TTC549 (cell line): ENCODE measurements around the gene HOXA1.

Source experiments
- FAIRE-seq: peaks from 2 replicates; lab custom pipeline; 2012; peaks lifted over from hg19 to GRCh38; lab: Jason Lieb, UNC

HOXA1 gene

DNA sequence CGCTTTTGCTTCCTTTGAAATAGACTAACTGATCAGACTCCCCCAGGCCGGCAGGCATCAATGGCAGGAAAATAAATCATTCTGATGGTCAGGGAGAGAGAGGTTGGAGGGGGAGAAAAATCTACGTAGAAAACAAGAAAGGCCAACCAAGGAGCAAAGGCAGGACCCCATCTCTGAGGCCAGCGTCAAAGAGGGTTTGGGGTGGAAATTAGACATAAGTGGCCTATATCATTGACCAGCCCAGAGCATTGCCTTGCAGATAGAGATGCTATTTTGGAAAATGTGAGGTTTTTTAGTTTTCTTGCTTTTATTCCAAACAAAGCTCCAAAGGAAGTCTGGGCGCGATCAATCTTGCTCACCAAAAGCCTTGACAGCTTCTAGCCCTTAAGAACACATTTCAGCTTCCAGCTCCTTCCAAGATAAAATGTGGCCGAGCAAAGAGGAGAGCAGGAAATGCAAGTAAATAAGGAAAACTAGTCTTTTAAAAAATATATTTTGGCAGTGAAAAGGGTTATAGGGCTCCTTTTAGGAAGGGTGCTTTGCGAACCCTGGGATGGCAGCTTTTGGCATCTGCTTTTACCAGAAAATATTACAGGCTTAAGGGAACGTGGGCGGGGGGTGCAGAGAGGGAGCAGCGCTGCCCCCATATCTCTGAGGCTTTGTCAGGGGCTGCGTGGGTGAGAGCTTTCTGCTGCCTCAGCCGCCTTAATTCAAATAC lies 8.7 kb upstream of the HOXA1 start:
- FAIRE-seq: no peak

DNA sequence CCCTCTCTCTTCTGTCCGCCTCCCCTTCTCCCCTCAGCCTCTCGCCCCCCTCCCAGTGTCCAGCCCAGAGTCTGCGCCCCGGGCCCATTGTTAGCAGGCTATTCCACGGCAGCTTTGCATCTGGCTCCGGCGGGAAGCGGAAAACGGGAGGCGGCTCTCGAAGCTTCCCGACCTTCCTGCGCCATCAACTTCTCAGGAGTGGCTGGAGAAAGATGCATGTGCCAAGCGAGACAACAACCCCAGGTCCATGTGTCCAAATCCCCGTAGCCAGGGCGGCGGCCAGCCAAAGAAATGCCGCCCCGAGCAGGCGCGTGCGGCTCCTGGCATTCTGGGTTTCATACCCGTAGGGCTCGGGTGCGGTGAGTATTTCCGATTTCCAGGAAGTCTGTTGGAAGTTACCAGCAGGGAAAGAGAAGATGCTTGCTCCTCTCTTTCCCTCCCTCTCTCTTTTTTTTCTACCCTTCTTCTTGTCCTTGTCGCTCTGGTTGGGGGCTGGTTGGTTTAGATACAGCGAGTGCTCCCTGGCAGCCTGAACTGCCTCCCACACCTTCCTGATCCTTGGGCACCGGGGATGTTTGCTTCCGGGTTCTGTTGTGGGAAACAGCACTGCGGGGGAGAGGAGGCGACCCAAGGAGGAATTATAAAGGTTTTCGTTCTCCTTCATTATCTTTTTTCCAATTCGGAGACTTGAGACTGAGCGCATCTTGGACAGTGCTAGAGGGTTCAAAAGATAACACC lies 7.9 kb upstream of the HOXA1 start:
- no peak for FAIRE-seq

DNA sequence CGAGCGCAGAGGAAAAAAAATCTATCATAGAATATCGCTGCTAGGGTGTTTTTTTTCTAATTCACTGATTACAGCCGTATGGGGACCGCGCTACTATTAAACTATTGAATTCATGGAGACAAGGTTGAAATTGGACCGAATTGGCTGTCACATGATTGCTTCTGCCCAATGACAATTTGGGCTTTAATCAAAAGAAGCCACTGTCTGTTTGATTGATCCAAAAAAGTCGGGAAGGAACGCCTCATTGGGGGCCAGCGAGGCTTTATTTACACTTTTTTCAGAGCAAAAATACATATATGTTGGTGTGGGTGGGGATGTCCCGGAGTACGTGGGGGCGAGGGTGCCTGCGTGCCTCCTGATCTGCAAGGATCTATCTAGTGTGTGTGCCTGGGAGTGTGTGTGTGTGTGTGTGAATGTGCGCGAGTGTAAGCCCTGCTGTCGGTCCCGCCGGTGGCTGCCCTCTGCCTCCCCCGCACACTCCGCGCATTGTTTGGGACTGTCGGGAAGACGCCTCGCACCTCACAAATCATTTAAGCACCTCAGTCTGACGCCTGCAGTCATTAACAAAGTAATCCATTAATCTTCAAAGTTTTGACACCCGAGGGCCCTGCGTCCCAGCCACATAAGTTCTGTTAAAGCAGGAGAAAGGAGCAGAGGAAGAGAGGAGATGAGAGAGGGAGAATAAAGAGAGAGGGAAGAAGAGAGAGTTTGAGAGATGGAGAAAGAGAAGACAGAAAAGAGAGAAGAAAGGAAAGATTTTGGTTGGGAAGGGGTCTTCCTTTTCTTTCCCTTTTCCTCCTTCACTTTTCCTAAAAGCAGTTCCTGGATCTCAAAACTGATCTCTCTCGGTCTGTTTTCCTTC lies 7.0 kb upstream of the HOXA1 start, which contains the start of gene HOXA2:
HOXA2 (minus strand) TSS at position 103 of the 862 bp plus-strand sequence. CDS start 183 bp downstream, outside the sequence.
- no peak for FAIRE-seq

DNA sequence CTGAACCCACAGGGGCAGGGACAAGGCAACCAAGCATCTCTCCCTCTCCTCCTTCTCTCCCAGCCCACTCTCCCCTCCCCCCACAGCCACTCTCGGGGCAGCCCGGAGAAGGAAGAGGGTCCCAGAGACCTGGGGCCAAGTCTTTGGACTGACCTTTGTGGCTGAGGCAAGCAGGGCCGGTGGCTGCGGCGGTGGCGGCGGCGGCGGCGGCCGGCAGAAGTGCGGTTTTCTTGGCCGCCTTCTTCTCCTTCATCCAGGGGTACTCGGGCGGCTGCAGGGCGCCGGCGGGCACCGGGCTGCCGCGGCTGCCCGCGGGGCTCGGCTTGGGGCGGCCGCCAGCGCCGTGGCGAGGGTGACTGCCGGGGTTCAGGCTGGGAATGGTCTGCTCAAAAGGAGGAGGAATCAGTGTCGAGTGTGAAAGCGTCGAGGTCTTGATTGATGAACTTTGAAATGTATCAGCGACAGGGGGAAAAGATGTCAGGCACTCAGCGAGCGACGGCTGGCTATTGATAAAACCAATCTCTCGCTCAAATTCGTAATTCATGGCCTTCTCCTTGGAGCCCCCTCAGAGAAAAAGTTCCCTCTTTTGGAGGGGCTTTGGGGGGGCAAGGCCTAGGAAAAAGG lies 6.3 kb upstream of the HOXA1 start:
- FAIRE-seq: no peak

DNA sequence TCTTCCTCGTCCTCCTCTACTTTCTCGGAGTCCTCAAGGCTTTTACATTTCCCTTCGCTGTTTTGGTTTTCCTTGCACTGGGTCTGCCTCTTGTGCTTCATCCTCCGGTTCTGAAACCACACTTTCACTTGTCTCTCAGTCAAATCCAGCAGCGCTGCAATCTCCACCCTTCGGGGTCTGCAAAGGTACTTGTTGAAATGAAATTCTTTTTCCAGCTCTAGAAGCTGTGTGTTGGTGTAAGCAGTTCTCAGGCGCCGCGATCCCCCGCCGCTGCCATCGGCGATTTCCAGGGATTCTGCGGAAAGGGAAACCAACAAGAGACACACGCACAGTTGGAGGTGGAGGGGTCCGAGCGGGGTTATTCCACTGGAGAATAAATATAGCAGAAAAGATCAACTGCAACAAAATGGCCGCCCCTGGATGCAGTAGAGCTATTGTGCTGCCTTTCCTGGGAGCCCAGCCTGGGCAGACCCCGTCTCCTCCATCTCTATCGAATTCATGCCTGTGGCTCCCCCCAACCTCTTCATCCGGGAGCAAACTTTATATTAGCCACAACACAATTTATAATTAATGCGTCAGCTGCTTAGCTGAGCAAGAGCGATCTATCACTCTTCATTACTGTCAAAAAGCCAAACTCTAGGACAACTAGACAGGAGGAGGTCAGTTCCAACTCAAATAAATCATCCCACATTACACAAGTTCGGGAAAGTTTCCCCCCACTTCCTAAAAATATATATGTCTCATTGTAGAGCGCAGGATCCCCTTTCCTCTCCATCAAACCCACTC lies 5.6 kb upstream of the HOXA1 start:
- no peak for FAIRE-seq

DNA sequence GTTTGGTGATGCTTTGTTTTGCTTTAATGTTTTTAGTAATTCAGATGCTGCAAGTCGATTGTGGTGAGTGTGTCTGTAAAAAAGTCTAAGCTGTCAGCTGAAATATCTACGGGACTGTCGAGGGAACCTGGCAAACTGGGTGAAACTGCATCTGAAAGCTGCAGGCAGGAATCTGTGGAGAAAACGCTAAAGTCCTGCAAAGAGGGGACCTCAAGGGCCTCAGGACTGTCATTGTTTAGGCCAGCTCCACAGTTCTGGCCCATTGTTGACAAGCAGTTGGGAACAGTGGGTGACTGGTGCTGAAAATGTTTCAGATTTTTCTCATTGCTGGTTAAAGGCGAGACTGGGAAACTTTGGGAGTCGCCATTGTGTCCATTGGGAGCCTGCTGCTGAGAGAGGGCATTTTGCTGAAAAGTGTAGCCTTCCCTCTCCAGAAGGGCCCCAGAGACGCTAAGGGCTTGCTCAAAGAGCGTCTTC lies 4.9 kb upstream of the HOXA1 start:
- no peak for FAIRE-seq

DNA sequence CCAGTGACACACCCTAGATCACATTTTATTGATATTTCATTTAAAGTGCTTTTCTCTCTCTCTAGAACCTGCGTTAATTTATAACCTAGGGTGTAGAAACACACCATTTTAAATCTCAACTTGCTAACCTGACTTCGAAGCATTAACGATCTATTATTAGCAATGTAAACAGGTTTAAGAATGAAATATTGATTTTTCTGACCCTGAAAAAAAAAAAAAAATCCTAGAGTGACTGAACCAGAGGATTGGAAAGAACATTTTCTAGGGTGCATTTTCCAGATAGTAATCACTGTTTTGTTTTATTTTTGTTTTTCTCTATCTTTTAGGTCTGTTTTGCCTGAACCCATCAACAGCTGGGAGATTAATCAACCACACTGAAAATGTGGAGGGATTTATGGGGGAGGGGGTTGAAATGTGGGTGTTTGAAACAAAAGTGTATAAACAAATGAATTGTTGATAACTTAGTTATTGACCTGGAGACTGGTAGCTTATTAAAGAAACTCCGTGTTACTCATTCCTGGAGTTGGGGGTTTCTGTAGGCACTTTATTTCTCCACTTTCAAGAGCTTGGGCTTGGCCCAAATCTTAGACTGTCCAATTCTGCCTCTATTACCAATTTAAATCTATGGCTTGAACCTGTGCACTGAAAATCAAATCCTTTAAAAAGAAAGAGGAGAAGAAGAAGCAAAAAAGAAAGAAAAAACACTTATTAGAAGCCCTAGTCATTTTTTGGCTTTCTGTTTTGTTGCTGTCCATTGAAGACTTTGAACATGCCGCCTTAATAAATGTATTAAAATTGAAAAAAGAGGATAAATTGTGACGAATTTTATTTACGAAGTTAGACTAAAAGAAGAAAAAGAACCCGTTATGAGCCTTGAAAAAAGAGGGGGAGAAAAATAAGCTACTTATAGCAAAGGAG lies 3.9 kb upstream of the HOXA1 start:
- no peak for FAIRE-seq

DNA sequence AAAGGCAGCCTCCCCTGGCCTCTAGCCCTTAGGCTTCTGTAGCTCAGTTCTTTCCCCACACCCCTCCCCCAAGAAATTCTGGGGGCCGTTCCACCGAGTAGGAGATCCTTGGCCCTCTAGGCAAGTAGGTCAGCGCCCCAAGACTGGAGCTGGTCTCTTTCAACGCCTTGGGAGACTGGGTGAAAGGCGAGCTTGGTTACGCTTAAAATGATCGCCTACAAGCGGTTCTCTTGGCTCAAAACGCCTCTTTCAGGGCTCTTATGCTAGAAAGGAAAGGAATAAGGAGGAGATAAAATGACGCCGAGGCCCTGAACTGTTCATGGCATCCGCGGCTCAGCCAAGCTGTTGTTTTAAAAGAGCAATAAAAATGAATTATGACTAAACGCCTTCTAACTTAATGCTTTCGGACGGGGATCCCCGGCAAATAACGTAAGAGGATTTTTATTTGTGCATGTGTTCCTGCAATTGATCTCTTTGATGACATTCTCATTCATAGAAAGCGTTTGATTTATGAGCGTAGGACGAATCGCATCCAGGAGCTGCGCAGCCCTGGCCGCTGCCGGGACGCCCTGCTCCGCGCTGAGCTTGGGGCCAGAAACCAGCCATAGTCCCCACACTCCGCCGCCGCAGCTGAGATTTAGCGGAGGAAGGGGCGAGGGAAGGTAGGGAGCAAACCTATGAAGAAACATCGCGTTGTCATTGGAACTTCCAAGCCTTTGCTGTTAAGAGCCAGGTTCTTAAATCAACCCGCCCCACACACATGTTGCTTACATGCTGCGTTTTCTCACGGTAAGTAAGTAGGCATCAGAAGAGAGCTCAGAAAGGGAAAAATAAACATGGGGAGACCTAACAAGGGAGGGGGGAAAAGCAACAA lies 3.0 kb upstream of the HOXA1 start:
- no peak for FAIRE-seq

DNA sequence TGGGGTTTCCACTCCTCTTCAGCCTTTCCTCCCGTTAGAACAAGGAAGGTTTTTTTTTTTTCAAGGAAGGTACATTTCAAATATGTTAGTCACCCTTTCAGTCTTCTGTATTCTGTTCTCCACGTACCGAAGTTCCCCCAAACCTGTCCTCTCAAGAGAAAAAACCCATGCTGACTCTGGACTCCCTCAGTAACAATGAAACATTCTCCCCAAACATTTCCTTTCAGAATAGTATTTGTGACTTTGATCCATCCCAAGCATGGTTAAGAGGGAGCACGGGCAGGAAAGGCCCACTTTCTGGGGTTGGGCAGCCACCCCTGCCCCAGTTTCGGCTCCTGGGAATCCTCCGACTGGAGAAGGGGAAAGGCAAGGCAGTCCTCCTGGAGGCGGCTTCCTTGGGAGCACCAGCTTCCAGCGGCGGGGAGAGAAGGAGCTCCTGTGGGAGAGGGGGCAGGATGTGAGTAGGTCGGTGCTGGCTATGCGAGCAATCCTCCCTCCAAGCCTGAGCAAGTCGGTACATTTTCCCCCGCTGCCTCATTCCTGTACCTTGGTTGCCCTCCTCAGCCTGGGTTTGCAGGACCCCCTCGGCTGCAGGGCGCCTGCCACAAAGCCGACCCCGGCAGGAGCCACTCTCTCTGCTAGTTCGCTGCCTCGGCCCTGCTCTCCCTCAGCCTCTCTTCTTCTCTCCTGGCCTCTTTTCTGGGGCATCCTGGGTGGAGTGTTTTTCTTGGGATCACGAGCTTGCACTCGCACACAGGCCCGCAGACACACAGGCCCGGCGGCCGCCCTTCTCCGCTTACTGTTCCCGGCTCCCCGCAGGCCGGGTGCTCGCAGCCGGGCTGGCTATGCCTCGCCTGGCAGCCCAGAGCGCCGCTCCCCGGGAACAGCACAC lies 2.1 kb upstream of the HOXA1 start:
- FAIRE-seq: no peak

DNA sequence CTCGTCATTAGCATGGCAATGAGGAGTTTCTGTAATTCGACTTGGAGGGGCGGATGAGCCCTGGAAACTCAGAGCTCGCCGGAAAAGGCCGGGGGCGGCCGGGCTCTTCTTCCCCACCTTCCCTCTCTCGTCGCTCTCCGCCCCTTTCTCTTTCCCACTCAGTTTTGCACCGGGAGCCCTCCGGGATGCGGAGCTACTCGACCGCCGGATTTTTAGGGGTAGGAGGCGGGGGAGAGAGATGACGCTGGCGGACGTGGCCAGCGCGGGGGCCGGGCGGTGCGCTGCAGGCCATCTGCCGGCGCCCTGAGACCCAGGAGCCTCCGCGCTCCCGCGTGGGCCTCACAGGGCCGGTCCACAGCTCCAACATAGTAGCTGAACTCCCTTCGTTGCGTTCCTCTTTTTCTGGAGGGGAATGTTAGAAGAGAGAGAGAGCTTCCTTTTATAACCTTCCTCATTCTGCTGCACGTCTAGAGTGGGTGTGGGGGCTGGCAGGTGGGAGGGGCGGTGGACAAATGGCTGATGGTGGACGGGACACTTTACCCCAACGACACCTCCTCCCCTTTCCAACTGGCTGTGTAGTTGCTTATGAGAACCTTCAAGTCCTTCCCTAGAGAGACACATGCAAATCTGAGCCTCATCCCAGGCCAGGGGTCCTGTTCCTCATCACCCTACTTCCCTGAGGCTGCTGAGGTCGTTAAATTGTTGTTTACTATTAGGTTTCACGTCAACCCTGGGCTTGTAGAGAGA lies 1.1 kb upstream of the HOXA1 start:
- FAIRE-seq: no peak

DNA sequence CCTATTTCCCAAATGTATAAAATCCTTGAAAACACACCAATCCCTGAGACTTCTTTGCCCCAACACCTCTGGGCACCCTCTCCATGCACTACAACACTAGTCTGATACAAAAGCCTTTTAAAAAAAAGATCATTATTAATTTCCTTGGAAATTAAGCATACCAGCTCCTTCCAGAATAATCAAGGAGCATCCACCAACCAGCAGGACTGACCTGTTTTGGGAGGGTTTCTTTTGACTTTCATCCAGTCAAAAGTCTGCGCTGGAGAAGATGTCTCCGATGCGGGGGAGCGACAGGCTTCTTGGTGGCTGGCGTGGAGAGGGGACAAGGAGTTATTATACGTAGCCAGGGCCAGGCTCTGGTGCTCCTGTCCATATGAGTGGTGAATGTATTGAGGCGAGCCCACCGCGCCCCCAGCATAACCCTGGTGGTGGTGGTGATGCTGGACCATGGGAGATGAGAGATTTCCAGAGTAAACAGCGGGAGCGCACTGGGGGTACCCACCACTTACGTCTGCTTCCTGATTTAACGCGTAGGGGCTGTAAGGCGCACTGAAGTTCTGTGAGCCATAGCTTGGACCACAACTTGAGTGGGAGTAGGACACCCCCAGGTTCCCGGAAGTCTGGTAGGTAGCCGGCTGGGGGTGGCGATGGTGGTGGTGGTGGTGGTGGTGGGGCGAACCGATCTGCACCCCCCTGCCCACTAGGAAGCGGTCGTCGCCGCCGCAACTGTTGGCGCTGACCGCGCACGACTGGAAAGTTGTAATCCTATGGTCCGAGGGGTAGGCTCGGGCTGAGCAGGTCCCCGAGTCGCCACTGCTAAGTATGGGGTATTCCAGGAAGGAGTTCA lies 527 bp downstream of the HOXA1 start:
- no peak for FAIRE-seq

DNA sequence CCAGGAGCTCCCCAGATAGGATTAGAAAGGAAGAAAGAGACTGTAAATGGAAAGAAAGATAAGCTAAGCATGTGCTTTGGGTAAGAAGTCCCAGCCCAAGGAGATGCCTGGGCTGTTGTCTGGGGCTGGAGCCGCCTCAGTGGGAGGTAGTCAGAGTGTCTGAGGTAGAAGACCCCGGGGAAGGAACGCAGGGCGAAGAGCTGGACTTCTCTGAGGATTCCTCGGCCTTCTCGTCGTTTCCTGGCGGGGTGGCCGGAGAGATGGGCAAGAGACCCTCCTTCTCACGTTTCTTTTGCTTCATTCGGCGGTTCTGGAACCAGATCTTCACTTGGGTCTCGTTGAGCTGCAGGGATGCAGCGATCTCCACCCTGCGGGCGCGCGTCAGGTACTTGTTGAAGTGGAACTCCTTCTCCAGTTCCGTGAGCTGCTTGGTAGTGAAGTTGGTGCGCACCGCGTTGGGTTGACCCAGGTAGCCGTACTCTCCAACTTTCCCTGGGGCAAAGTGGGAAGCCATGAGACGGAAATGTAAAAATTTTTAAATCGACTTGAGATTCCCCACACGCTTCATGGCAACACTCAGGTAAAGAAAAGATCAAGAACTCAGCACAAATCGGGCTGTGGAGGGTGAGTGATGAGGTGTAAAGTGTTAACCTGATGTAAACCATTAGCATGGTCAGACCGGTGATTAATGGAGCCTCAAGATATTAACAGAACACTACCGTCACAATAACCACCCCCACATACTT lies 1.3 kb downstream of the HOXA1 start:
- FAIRE-seq: no peak

DNA sequence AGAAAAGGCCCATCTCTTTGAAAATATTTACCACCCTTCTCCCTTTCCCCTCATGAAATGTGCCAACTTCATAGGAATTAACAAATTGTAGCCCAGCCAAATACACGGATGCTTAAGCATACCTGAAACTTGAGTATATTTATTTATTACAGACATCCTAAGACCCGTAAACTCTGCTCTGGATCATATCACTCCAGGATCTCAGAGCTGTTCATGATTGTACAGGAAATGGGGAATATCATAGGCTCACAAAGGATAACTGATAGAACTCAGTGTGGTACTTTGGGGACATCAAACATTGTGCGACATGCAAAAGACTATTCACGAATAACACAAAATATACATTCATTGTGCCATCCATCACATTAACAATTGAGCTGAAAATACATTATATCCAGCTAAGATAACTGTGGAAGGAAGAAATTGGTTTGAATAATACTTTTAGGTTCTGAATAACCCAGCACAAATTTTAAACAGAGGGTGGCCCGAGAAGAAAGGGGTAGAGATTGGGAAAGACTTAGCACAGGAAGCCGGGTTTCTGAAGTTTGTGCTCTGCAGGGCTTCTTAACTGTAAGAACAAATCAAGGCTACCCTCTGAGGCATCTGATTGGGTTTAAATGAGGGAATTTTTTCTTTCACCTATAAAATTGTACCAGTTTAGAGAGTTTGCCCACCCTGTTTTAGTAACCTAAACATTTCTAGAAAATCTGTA lies 2.5 kb downstream of the HOXA1 start:
- FAIRE-seq: no peak

DNA sequence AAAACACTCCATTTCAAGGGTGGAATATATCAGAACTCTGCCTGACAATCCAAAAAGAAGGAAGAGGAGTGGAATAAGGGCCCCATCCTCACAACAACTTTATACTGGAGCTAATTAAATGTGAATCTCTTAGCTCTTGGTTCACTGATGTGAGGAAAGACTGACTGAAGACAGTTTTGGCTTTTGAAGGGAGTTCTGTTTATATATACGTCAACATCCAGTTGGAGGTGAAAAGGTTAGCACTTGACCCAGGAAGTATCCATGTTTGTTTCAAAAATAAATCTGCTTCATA lies 3.0 kb downstream of the HOXA1 start:
- no peak for FAIRE-seq
